GM12878 (cell line): ENCODE measurements around the gene INTS13. TPM values are rescaled to one million over a fixed set of nuclear protein-coding genes. Genes with fewer than 3 reads are reported as not detected.

Experiments
- ATAC-seq: fragments of 200-7000 bp; cut with Tn5 transposase; 3 replicates; pipeline ENCODE4 v1.9.1; 2020; ENCODE audit warnings: mild to moderate bottlenecking, moderate library complexity
- BruUV-seq: library from RNA; stranded (reverse); fragments of 400-500 nt; replicated peaks from 2 replicates; lab custom pipeline; 2021; lab: Mats Ljungman, UMichigan
- CTCF ChIA-PET: fragments of 300-600 bp; sonication (Branson Sonifier 250); formaldehyde crosslinking; extraction: SDS; loops from one replicate; lab custom pipeline; 2021; ENCODE audit warnings: inconsistent platforms; lab: Yijun Ruan, JAX
- POLR2A ChIA-PET: fragments of 350-600 bp; formaldehyde crosslinking; extraction: SDS; loops from one replicate; lab custom pipeline; 2021; ENCODE audit warnings: inconsistent platforms; lab: Charles Lee
- RAD21 ChIA-PET: fragments of 300-600 bp; sonication (Branson Sonifier 250); formaldehyde crosslinking; loops from one replicate; lab custom pipeline; 2023; ENCODE audit warnings: antibody characterized with exemption; ENCODE audit not compliant: unreplicated experiment; lab: Charles Lee
- SMC1A ChIA-PET: fragments of 300-600 bp; sonication (Branson Sonifier 250); formaldehyde crosslinking; loops from one replicate; lab custom pipeline; 2023; ENCODE audit not compliant: unreplicated experiment, uncharacterized antibody; lab: Charles Lee
- DNase-seq: peaks from one replicate; pipeline ENCODE4 v3.0.0-alpha.2; 2011; ENCODE audit warnings: low read depth, low spot score
- FAIRE-seq: peaks from 3 replicates; lab custom pipeline; 2011; peaks lifted over from hg19 to GRCh38; lab: Jason Lieb, UNC
- H2AFZ ChIP-seq: 2 replicates; pipeline ENCODE4 v1.6.0; 2011; ENCODE audit warnings: low read depth, low read length, control low read depth; ENCODE audit not compliant: control insufficient read depth
- H3K27ac ChIP-seq: 2 replicates; pipeline ENCODE4 v1.5.1; 2011; ENCODE audit warnings: control low read depth; ENCODE audit not compliant: control insufficient read depth, insufficient read depth
- H3K27me3 ChIP-seq, 2 experiments: replicated peaks in 1 of 2; 2 replicates each; pipeline versions ENCODE4 v1.6.0 to v1.6.1; 2011; ENCODE audit warnings: low read length in 1 of 2; ENCODE audit not compliant: control insufficient read depth in 2 of 2, insufficient read depth in 2 of 2
- H3K36me3 ChIP-seq, 2 experiments: 2 replicates each; pipeline ENCODE4 v1.5.1; 2011; ENCODE audit warnings: low read length in 1 of 2; ENCODE audit not compliant: control insufficient read depth in 2 of 2, insufficient read depth in 2 of 2
- H3K4me1 ChIP-seq: 2 replicates; pipeline ENCODE4 v1.6.1; 2011; ENCODE audit warnings: mild to moderate bottlenecking, low read length, moderate library complexity, mixed read lengths; ENCODE audit not compliant: control insufficient read depth, insufficient read depth
- H3K4me2 ChIP-seq: 2 replicates; pipeline ENCODE4 v1.6.0; 2011; ENCODE audit warnings: control low read depth; ENCODE audit not compliant: control insufficient read depth, insufficient read depth
- H3K4me3 ChIP-seq: fragments of 200-600 bp; sonication (generic); 2 replicates; pipeline ENCODE4 v1.5.1; 2016
- H3K79me2 ChIP-seq: 2 replicates; pipeline ENCODE4 v1.6.0; 2011; ENCODE audit warnings: low read length; ENCODE audit not compliant: control insufficient read depth, insufficient read depth
- H3K9ac ChIP-seq: 2 replicates; pipeline ENCODE4 v1.8.0; 2011; ENCODE audit warnings: low read length, control low read depth, mixed read lengths; ENCODE audit not compliant: control insufficient read depth, insufficient read depth
- H3K9me3 ChIP-seq: replicated peaks from 3 replicates; pipeline ENCODE4 v1.5.1; 2011; ENCODE audit warnings: mild to moderate bottlenecking, low read length; ENCODE audit not compliant: control insufficient read depth, insufficient read depth
- H4K20me1 ChIP-seq: 2 replicates; pipeline ENCODE4 v1.6.0; 2011; ENCODE audit not compliant: control insufficient read depth, insufficient read depth
- BRCA1 ChIP-seq: IDR thresholded peaks from 2 replicates; pipeline ENCODE4 v1.6.1; 2011; ENCODE audit warnings: low read depth, low read length, improper control_type of control experiment
- CHD1 ChIP-seq: IDR thresholded peaks from 2 replicates; pipeline ENCODE4 v1.6.1; 2012; ENCODE audit warnings: low read depth, low read length, improper control_type of control experiment
- CREM ChIP-seq: IDR thresholded peaks from 2 replicates; pipeline ENCODE4 v1.6.1; 2014; ENCODE audit warnings: antibody characterized with exemption, low read depth
- MEF2A ChIP-seq: IDR thresholded peaks from 2 replicates; pipeline ENCODE4 v1.6.1; 2011; ENCODE audit warnings: low read depth, mild to moderate bottlenecking, low read length, moderate library complexity; ENCODE audit not compliant: insufficient read depth
- NBN ChIP-seq: fragments of 450-650 bp; IDR thresholded peaks from 2 replicates; pipeline ENCODE4 v1.6.1; 2016
- POU2F2 ChIP-seq: IDR thresholded peaks from 3 replicates; pipeline ENCODE4 v1.6.1; 2011; ENCODE audit warnings: low read depth, mild to moderate bottlenecking, low read length, borderline replicate concordance
- RB1 ChIP-seq: fragments of 450-650 bp; formaldehyde crosslinking; IDR thresholded peaks from 2 replicates; pipeline ENCODE4 v1.6.1; 2017; ENCODE audit warnings: mild to moderate bottlenecking, borderline replicate concordance
- RELA ChIP-seq: fragments of 450-650 bp; IDR thresholded peaks from 2 replicates; pipeline ENCODE4 v1.8.0; 2014; ENCODE audit warnings: borderline replicate concordance; ENCODE audit not compliant: partially characterized antibody
- RUNX3 ChIP-seq: IDR thresholded peaks from 2 replicates; pipeline ENCODE4 v1.6.1; 2012; ENCODE audit warnings: low read length, inconsistent platforms
- SMAD5 ChIP-seq: IDR thresholded peaks from 2 replicates; pipeline ENCODE4 v1.6.1; 2016; ENCODE audit warnings: antibody characterized with exemption, low read depth
- TBL1XR1 ChIP-seq: IDR thresholded peaks from 2 replicates; pipeline ENCODE4 v1.6.1; 2012; ENCODE audit warnings: low read depth, low read length, improper control_type of control experiment
- YBX1 ChIP-seq: fragments of 450-650 bp; IDR thresholded peaks from 2 replicates; pipeline ENCODE4 v1.6.1; 2016; ENCODE audit warnings: antibody characterized with exemption
- ZNF207 ChIP-seq: fragments of 450-650 bp; IDR thresholded peaks from 2 replicates; pipeline ENCODE4 v1.6.1; 2014; ENCODE audit warnings: antibody characterized with exemption, mild to moderate bottlenecking, borderline replicate concordance
- ZNF384 ChIP-seq: IDR thresholded peaks from 2 replicates; pipeline ENCODE4 v1.6.1; 2012; ENCODE audit warnings: low read depth, mild to moderate bottlenecking, low read length, improper control_type of control experiment, borderline replicate concordance
- WGBS: methylation state at CpG from one replicate; pipeline ENCODE4 v1.1.6; 2016; ENCODE audit warnings: low lambda C conversion rate; ENCODE audit not compliant: insufficient replicate concordance, insufficient coverage; ENCODE audit errors: missing lambda C conversion rate; 5-methylcytosine and 5-hydroxymethylcytosine counted together
- in situ Hi-C: fragments of 300-500 bp; cut with MboI; formaldehyde crosslinking; loops from 9 replicates; pipeline ENCODE4 v1.14.3; 2018; ENCODE audit warnings: mixed read lengths
- intact Hi-C: fragments of 100-400 bp; cut with micrococcal nuclease; formaldehyde crosslinking; loops from one replicate; pipeline ENCODE4 v1.14.2; 2022; ENCODE audit not compliant: unreplicated experiment
- polyA plus RNA-seq, 11 experiments: library from polyadenylated mRNA; depleted of rRNA in 4 of 11; unstranded in 6 of 11; stranded (reverse) in 5 of 11; fragments of >200 nt; fragmentation: Nextera tagmentation in 4 of 11; fragmentation: Illumina TruSeq in 1 of 11; extraction: Ambion mirVana in 4 of 11; extraction: Trizol in 1 of 11; gene quantifications; 1 replicate in 1 of 11; 2 replicates in 10 of 11; pipeline versions ENCODE4 v1.2.1 to v1.2.3, GENCODE V29; 2011 to 2016; ENCODE audit warnings: inconsistent platforms in 2 of 11, missing spikeins in 2 of 11, low read depth in 1 of 11
- total RNA-seq, 4 experiments: library from RNA; depleted of rRNA in 3 of 4; stranded (reverse); fragments of >200 nt in 3 of 4; fragmentation: Illumina TruSeq in 1 of 4; extraction: Trizol in 1 of 4; gene quantifications; 2 replicates each; pipeline versions ENCODE4 v1.2.1 to v1.2.3, GENCODE V29; 2013 to 2021
- TF ChIP-seq, protein P1 (sequence below): IDR thresholded peaks from 2 replicates; pipeline ENCODE4 v1.6.1; 2012; ENCODE audit warnings: low read depth, low read length, improper control_type of control experiment
- TF ChIP-seq, protein P2 (sequence below): fragments of 450-650 bp; IDR thresholded peaks from 2 replicates; pipeline ENCODE4 v1.6.1; 2016; ENCODE audit warnings: mild to moderate bottlenecking
- TF ChIP-seq, protein P3 (sequence below), 3 experiments: IDR thresholded peaks in 2 of 3; conservative IDR thresholded peaks in 1 of 3; 2 replicates each; pipeline ENCODE4 v1.5.1; 2011; ENCODE audit warnings: low read depth in 3 of 3, low read length in 3 of 3, mild to moderate bottlenecking in 3 of 3, control low read depth in 2 of 3, moderate library complexity in 2 of 3, inconsistent platforms in 1 of 3, mixed read lengths in 1 of 3; ENCODE audit not compliant: control insufficient read depth in 2 of 3, insufficient read depth in 1 of 3; ENCODE audit errors: extremely low read depth in 1 of 3
- TF ChIP-seq, protein P4 (sequence below): fragments of 150-350 bp; IDR thresholded peaks from 2 replicates; pipeline ENCODE4 v1.6.1; 2014; ENCODE audit warnings: mild to moderate bottlenecking, low read depth, low read length
- TF ChIP-seq, protein P5 (sequence below): fragments of 450-650 bp; IDR thresholded peaks from 2 replicates; pipeline ENCODE4 v1.6.1; 2017; ENCODE audit warnings: borderline replicate concordance

Gene INTS13
- total and polyA plus RNA-seq, 10 of the 15 experiments (the other 5 are each of a cell fraction or from before 2014, with no cell fraction given), result 33.4 to 72.0 (median 59.9) TPM

DNA sequence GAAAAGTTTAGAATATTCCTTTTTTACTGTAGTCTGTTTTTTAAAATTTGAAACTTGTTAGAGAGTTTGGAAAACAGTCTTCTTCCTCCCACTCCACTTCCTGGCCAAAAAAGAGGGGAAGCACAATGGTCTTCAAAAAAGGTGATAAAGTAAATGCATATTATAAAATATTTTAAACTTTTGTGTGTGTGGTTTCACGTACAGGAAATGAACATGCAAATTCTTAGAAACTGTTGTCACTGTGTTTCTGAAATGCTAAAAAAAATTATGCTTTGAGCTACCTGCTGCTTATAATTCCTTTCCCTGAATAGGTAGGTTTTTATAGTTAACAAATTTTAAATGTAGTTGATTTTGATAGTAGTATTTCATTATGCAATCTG is 3.4 kb upstream of the INTS13 start:
- ATAC-seq, result no peak
- Histone ChIP-seq H3K36me3 (peaks cover 0 to under 1% of the 10 kb centered on the region in 2 experiments; a peak in 1 of 4 replicates), H3K27ac (peak overlapping the region; percentile 75), H3K79me2 (peaks cover 100% of the 10 kb centered on the region), H2AFZ (no peak overlapping the region), H3K4me3 (peak overlapping the region; percentile 99), H3K9ac (peak overlapping the region; percentile 36), H4K20me1 (no peaks in the 10 kb centered on the region), H3K4me1 (peaks cover 8% of the 10 kb centered on the region), H3K9me3 (peaks cover 7% of the 10 kb centered on the region; the same call in 2 of the 3 replicates), H3K4me2 (peak overlapping the region; percentile 86), H3K27me3 (no peaks in the 10 kb centered on the region)
- ChIA-PET CTCF (interaction anchor here (0.8 to 1.8 kb wide), 5 partner anchors 8 to 110 kb away, joined by 3 to 7 read pairs (median 3); no protein-coding TSS in a partner anchor), RAD21 (interaction anchor here (1.1 to 2.3 kb wide), 5 partner anchors 31 to 96 kb away, joined by 3 to 11 read pairs (median 4); no protein-coding TSS in a partner anchor), SMC1A (interaction anchor here (1.1 to 3.5 kb wide), 8 partner anchors 14 to 210 kb away, joined by 3 to 31 read pairs (median 8); partner anchors contain the start of gene TM7SF3), POLR2A (interaction anchor here (1.0 to 2.6 kb wide), 3 partner anchors 9 to 70 kb away, joined by 3 to 9 read pairs (median 4); no protein-coding TSS in a partner anchor)
- TF ChIP-seq, protein P1, sequence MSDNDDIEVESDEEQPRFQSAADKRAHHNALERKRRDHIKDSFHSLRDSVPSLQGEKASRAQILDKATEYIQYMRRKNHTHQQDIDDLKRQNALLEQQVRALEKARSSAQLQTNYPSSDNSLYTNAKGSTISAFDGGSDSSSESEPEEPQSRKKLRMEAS, result no peak
- no peak for TF ChIP-seq SMAD5
- TF ChIP-seq ZNF384, result peak; percentile 51; the same call in 1 of the 2 replicates
- TF ChIP-seq TBL1XR1, result no peak
- TF ChIP-seq ZNF207, result no peak
- no peak for TF ChIP-seq MEF2A
- TF ChIP-seq, protein P2, sequence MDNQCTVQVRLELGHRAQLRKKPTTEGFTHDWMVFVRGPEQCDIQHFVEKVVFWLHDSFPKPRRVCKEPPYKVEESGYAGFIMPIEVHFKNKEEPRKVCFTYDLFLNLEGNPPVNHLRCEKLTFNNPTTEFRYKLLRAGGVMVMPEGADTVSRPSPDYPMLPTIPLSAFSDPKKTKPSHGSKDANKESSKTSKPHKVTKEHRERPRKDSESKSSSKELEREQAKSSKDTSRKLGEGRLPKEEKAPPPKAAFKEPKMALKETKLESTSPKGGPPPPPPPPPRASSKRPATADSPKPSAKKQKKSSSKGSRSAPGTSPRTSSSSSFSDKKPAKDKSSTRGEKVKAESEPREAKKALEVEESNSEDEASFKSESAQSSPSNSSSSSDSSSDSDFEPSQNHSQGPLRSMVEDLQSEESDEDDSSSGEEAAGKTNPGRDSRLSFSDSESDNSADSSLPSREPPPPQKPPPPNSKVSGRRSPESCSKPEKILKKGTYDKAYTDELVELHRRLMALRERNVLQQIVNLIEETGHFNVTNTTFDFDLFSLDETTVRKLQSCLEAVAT, result 0 out of 2 replicates have a peak, but pooled peaks have one; percentile 2
- TF ChIP-seq, protein P3, sequence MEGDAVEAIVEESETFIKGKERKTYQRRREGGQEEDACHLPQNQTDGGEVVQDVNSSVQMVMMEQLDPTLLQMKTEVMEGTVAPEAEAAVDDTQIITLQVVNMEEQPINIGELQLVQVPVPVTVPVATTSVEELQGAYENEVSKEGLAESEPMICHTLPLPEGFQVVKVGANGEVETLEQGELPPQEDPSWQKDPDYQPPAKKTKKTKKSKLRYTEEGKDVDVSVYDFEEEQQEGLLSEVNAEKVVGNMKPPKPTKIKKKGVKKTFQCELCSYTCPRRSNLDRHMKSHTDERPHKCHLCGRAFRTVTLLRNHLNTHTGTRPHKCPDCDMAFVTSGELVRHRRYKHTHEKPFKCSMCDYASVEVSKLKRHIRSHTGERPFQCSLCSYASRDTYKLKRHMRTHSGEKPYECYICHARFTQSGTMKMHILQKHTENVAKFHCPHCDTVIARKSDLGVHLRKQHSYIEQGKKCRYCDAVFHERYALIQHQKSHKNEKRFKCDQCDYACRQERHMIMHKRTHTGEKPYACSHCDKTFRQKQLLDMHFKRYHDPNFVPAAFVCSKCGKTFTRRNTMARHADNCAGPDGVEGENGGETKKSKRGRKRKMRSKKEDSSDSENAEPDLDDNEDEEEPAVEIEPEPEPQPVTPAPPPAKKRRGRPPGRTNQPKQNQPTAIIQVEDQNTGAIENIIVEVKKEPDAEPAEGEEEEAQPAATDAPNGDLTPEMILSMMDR (IDR thresholded peaks at IDR 0.05 in 2 of 3, conservative IDR thresholded peaks at IDR 0.05 in 1 of 3; ENCODE audit: control insufficient read depth in 2 of 3, extremely low read depth in 1 of 3, insufficient read depth in 1 of 3, low read depth in 3 of 3, low read length in 3 of 3), result no peak
- no peak for TF ChIP-seq RB1
- TF ChIP-seq RELA, result no peak
- TF ChIP-seq, protein P4, sequence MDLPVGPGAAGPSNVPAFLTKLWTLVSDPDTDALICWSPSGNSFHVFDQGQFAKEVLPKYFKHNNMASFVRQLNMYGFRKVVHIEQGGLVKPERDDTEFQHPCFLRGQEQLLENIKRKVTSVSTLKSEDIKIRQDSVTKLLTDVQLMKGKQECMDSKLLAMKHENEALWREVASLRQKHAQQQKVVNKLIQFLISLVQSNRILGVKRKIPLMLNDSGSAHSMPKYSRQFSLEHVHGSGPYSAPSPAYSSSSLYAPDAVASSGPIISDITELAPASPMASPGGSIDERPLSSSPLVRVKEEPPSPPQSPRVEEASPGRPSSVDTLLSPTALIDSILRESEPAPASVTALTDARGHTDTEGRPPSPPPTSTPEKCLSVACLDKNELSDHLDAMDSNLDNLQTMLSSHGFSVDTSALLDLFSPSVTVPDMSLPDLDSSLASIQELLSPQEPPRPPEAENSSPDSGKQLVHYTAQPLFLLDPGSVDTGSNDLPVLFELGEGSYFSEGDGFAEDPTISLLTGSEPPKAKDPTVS, result no peak
- no peak for TF ChIP-seq YBX1
- TF ChIP-seq BRCA1, result no peak
- 0 out of 2 replicates have a peak, but pooled peaks have one; percentile 71 for TF ChIP-seq CHD1
- TF ChIP-seq CREM, result no peak
- TF ChIP-seq NBN, result no peak
- TF ChIP-seq, protein P5, sequence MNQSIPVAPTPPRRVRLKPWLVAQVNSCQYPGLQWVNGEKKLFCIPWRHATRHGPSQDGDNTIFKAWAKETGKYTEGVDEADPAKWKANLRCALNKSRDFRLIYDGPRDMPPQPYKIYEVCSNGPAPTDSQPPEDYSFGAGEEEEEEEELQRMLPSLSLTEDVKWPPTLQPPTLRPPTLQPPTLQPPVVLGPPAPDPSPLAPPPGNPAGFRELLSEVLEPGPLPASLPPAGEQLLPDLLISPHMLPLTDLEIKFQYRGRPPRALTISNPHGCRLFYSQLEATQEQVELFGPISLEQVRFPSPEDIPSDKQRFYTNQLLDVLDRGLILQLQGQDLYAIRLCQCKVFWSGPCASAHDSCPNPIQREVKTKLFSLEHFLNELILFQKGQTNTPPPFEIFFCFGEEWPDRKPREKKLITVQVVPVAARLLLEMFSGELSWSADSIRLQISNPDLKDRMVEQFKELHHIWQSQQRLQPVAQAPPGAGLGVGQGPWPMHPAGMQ, result no peak
- peak; percentile 72; the same call in 1 of the 3 replicates for TF ChIP-seq POU2F2
- TF ChIP-seq RUNX3, result peak; percentile 37; the same call in 1 of the 2 replicates
- in situ Hi-C loops (no loop called here), intact Hi-C loops (no loop called here)
- BruUV-seq, result no TSS peak
- WGBS, result 0% methylated on average over 1 of the region's 1 CpG
- peak; percentile 18 for FAIRE-seq
- DNase-seq, result no peak
